Astrocyte of the cerebellum (primary cell): ENCODE measurements around the gene SIK3.

Experiments used
- DNase-seq: peaks from one replicate; pipeline ENCODE4 v3.0.0-alpha.2; 2011; ENCODE audit warnings: low read depth
- H3K4me3 ChIP-seq: 2 replicates; pipeline ENCODE4 v1.5.1; 2011; ENCODE audit warnings: mild to moderate bottlenecking, low read depth, low read length, moderate library complexity
- CTCF ChIP-seq: IDR thresholded peaks from 2 replicates; pipeline ENCODE4 v1.5.1; 2012; ENCODE audit warnings: low read length, low read depth, moderate library complexity, mild to moderate bottlenecking; ENCODE audit errors: missing control alignments
- in situ Hi-C: cut with HindIII; loops from 2 replicates; pipeline ENCODE4 v1.10.0; 2017; ENCODE audit warnings: low sequenced_read_pairs

SIK3 gene

GRCh38 chr11:117010808-117011540, 87.3 kb downstream of the SIK3 start:
- peak; percentile 76 for DNase-seq
- no peak for TF ChIP-seq CTCF
- H3K4me3 ChIP-seq: no peak overlapping the region
- in situ Hi-C loops: no loop called here

- no peak overlapping the region for H3K4me3 ChIP-seq
- in situ Hi-C loops: no loop called here
- DNase-seq: no peak
- TF ChIP-seq CTCF: no peak
Measured at GRCh38 chr11:117009905-117010605, 88.2 kb downstream of the SIK3 start.

- TF ChIP-seq CTCF: no peak
- no peak for DNase-seq
- H3K4me3 ChIP-seq: no peak overlapping the region
- in situ Hi-C loops: no loop called here
Measured at GRCh38 chr11:117005758-117006157, 92.5 kb downstream of the SIK3 start.

GRCh38 chr11:117002639-117003299, 95.5 kb downstream of the SIK3 start:
- no peak for DNase-seq
- in situ Hi-C loops: loop anchor here (5.0 kb wide), 1 partner anchor 40 kb away; no protein-coding TSS in a partner anchor
- H3K4me3 ChIP-seq: no peak overlapping the region
- TF ChIP-seq CTCF: no peak

- H3K4me3 ChIP-seq: no peak overlapping the region
- no peak for TF ChIP-seq CTCF
- in situ Hi-C loops: loop anchor here (5.0 kb wide), 1 partner anchor 42 kb away; no protein-coding TSS in a partner anchor
- no peak for DNase-seq
Measured at GRCh38 chr11:117000014-117000737, 98.1 kb downstream of the SIK3 start.

- DNase-seq: no peak
- in situ Hi-C loops: no loop called here
- no peak for TF ChIP-seq CTCF
- no peak overlapping the region for H3K4me3 ChIP-seq
Measured at GRCh38 chr11:116997071-116997470, 101.2 kb downstream of the SIK3 start.
